Muscle layer of colon (tissue), 2 donors: ENCODE results near the gene CNOT10.
"Not testable (repeated sequence)": the region's sequence is repeated elsewhere in the genome, so short reads cannot be mapped to it uniquely, and the experiment has no call there.

ENCODE experiments used
- H3K27ac ChIP-seq: one replicate; pipeline ENCODE4 v1.7.0; 2013; ENCODE audit warnings: low read depth, mild to moderate bottlenecking, low read length, moderate library complexity
- H3K27me3 ChIP-seq, 2 donors: one replicate each; pipeline ENCODE4 v1.7.0; 2013; ENCODE audit warnings: low read length in 2 of 2, mild to moderate bottlenecking in 2 of 2; ENCODE audit not compliant: insufficient read depth in 2 of 2, control insufficient read depth in 1 of 2
- H3K36me3 ChIP-seq: one replicate; pipeline ENCODE4 v1.7.0; 2013; ENCODE audit warnings: mild to moderate bottlenecking, low read length; ENCODE audit not compliant: insufficient read depth
- H3K4me1 ChIP-seq: one replicate; pipeline ENCODE4 v1.7.0; 2013; ENCODE audit warnings: mild to moderate bottlenecking, low read length; ENCODE audit not compliant: insufficient read depth
- H3K4me3 ChIP-seq, 2 donors: one replicate each; pipeline ENCODE4 v1.7.0; 2013; ENCODE audit warnings: low read length in 2 of 2, low read depth in 1 of 2, mild to moderate bottlenecking in 1 of 2, moderate library complexity in 1 of 2
- H3K9ac ChIP-seq: one replicate; pipeline ENCODE4 v1.7.0; 2013; ENCODE audit warnings: low read length
- H3K9me3 ChIP-seq: one replicate; pipeline ENCODE4 v1.7.0; 2013; ENCODE audit warnings: mild to moderate bottlenecking, low read length
- donor health status: abdominal sarcoma.
- donor health status: Adenocarcinoma of cecum.

The CNOT10 gene

GRCh38 chr3:32664630-32665075 is 20.3 kb upstream of the CNOT10 start:
- not testable (repeated sequence) for H3K27ac ChIP-seq, H3K4me1 ChIP-seq, H3K27me3 ChIP-seq, H3K4me3 ChIP-seq, H3K36me3 ChIP-seq, H3K9ac ChIP-seq, H3K9me3 ChIP-seq

GRCh38 chr3:32667072-32667582 is 17.9 kb upstream of the CNOT10 start:
- no peaks in the 10 kb centered on the region for H3K36me3 ChIP-seq
- H3K27ac ChIP-seq = no peak overlapping the region
- no peaks in the 10 kb centered on the region for H3K4me1 ChIP-seq
- no peaks in the 10 kb centered on the region for H3K9me3 ChIP-seq
- no peaks in the 10 kb centered on the region for H3K27me3 ChIP-seq
- H3K4me3 ChIP-seq = no peak overlapping the region
- H3K9ac ChIP-seq = no peak overlapping the region

GRCh38 chr3:32669226-32669625 is 15.8 kb upstream of the CNOT10 start:
- H3K36me3 ChIP-seq, H3K27ac ChIP-seq, H3K9me3 ChIP-seq, H3K27me3 ChIP-seq, H3K9ac ChIP-seq, H3K4me3 ChIP-seq, H3K4me1 ChIP-seq: not testable (repeated sequence)

- H3K4me3 ChIP-seq, H3K27ac ChIP-seq, H3K36me3 ChIP-seq, H3K4me1 ChIP-seq, H3K9ac ChIP-seq, H3K27me3 ChIP-seq, H3K9me3 ChIP-seq: not testable (repeated sequence)
These were observed 11.3 kb upstream of the CNOT10 start for GRCh38 chr3:32673730-32674129.

- no peak overlapping the region for H3K9ac ChIP-seq
These were observed 9.8 kb upstream of the CNOT10 start for GRCh38 chr3:32675164-32675563.

GRCh38 chr3:32675650-32676049 is 9.3 kb upstream of the CNOT10 start:
- Histone ChIP-seq H3K36me3 (no peaks in the 10 kb centered on the region), H3K27me3 (no peaks in the 10 kb centered on the region), H3K9me3 (no peaks in the 10 kb centered on the region), H3K9ac (no peak overlapping the region), H3K4me3 (no peak overlapping the region), H3K4me1 (no peaks in the 10 kb centered on the region), H3K27ac (no peak overlapping the region)

More at GRCh38 chr3:32675164-32675563, 9.8 kb upstream of the CNOT10 start:
- no peak overlapping the region for H3K27ac ChIP-seq
- H3K27me3 ChIP-seq = no peaks in the 10 kb centered on the region
- no peaks in the 10 kb centered on the region for H3K9me3 ChIP-seq
- no peaks in the 10 kb centered on the region for H3K4me1 ChIP-seq
- H3K36me3 ChIP-seq = no peaks in the 10 kb centered on the region
- H3K4me3 ChIP-seq = no peak overlapping the region

GRCh38 chr3:32681811-32682210 is 3.2 kb upstream of the CNOT10 start:
- Histone ChIP-seq H3K27me3 (no peaks in the 10 kb centered on the region), H3K36me3 (no peaks in the 10 kb centered on the region), H3K27ac (no peak overlapping the region), H3K4me3 (no peak overlapping the region), H3K9me3 (no peaks in the 10 kb centered on the region), H3K9ac (no peak overlapping the region), H3K4me1 (peaks cover 16% of the 10 kb centered on the region)

GRCh38 chr3:32684029-32684799 is 774 bp upstream of the CNOT10 start:
- H3K4me1 ChIP-seq = peaks cover 17% of the 10 kb centered on the region
- H3K4me3 ChIP-seq = peak overlapping the region; percentile 43 to 71
- H3K36me3 ChIP-seq = no peaks in the 10 kb centered on the region
- no peaks in the 10 kb centered on the region for H3K9me3 ChIP-seq
- H3K9ac ChIP-seq = no peak overlapping the region
- no peaks in the 10 kb centered on the region for H3K27me3 ChIP-seq
- peak overlapping the region; percentile 66 for H3K27ac ChIP-seq

GRCh38 chr3:32685543-32686185 is 676 bp downstream of the CNOT10 start:
- Histone ChIP-seq H3K27ac (peak overlapping the region; percentile 66), H3K27me3 (no peaks in the 10 kb centered on the region), H3K9ac (peak overlapping the region; percentile 44), H3K9me3 (no peaks in the 10 kb centered on the region), H3K4me3 (peak overlapping the region; percentile 43 to 71), H3K36me3 (no peaks in the 10 kb centered on the region), H3K4me1 (peaks cover 17% of the 10 kb centered on the region)

- Histone ChIP-seq H3K27ac (no peak overlapping the region), H3K4me3 (no peak overlapping the region), H3K9me3 (no peaks in the 10 kb centered on the region), H3K27me3 (no peaks in the 10 kb centered on the region), H3K4me1 (peaks cover 17% of the 10 kb centered on the region), H3K36me3 (no peaks in the 10 kb centered on the region), H3K9ac (no peak overlapping the region)
These were observed 1.7 kb downstream of the CNOT10 start for GRCh38 chr3:32686713-32687112.

- H3K36me3 ChIP-seq = no peaks in the 10 kb centered on the region
- no peaks in the 10 kb centered on the region for H3K9me3 ChIP-seq
- peaks cover under 1% of the 10 kb centered on the region for H3K4me1 ChIP-seq
- H3K27ac ChIP-seq = no peak overlapping the region
- no peaks in the 10 kb centered on the region for H3K27me3 ChIP-seq
- H3K4me3 ChIP-seq = no peak overlapping the region
- no peak overlapping the region for H3K9ac ChIP-seq
These were observed 6.9 kb downstream of the CNOT10 start for GRCh38 chr3:32691847-32692246.
